ENCODE data around the gene LIMA1.
"Not testable (repeated sequence)": the region's sequence is repeated elsewhere in the genome, so short reads cannot be mapped to it uniquely, and the experiment has no call there.

GRCh38 chr12:50311858-50312609 is 28.7 kb upstream of the LIMA1 start:
- not testable (repeated sequence) for TF ChIP-seq CTCF, POLR2A (IDR thresholded peaks at IDR 0.05)
